GM18526 (cell line): ENCODE measurements around the gene RPS6KA2.

ENCODE experiments used
- POLR2A ChIP-seq: IDR thresholded peaks from 3 replicates; pipeline ENCODE4 v1.6.1; 2011; ENCODE audit not compliant: insufficient read length; ENCODE audit errors: extremely low read depth

The RPS6KA2 gene

DNA sequence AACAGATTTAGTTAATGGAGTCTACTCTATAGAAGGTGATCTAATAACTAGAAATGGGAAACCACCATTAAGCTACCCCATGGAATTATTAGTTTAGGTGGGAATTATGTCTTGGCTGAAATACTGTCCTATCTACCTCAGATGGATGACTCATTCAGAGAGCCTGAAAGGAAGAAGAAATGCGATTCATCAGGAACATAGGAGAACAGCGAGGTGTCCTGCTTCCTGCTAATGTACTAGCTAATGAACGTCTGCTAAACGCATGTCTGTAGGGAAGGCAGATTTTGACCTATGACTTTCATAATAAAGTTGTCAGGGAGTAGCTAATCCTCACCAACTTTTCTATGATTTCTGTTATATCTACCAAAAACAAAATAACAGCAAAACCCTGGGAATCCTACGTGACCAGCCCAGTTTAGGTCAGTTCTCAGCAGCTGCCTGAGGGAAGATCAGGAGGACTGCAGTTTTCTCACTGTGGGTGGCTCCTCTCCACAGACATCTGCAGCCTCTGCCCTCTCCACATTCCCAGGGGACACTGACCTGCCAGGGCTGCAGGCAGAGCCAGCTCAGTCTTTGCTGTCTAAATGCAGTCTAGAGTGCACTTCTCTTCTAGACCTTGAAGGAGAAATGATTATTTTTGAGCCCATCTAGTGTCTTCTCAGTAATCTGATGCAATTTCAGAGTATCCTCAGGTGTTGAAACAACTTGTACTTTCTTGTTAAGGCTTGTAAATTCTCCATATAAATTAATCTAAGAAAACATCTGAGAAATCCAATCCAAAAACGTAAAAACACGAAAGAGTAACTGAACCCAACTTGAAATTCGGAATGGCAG is 266.6 kb downstream of the RPS6KA2 start:
- TF ChIP-seq POLR2A: no peak
